CD4-positive, alpha-beta T cell (primary cell): ENCODE results near the gene PTPRM. TPM values are rescaled to one million over a fixed set of nuclear protein-coding genes. Genes with fewer than 3 reads are reported as not detected.

ENCODE experiments used
- ATAC-seq: fragments of 200-7000 bp; cut with Tn5 transposase; one replicate; pipeline ENCODE4 v1.10.0; 2022; ENCODE audit warnings: mild to moderate bottlenecking; ENCODE audit not compliant: poor library complexity
- CTCF ChIA-PET: fragments of 350-600 bp; sonication (Branson Sonifier 250); formaldehyde crosslinking; loops from one replicate; lab custom pipeline; 2021; ENCODE audit warnings: antibody characterized with exemption, inconsistent platforms; lab: Charles Lee
- POLR2A ChIA-PET: fragments of 350-600 bp; sonication (Branson Sonifier 250); formaldehyde crosslinking; loops from one replicate; lab custom pipeline; 2021; ENCODE audit warnings: antibody characterized with exemption, inconsistent platforms; lab: Charles Lee
- DNase-seq, 14 experiments: peaks; one replicate each; pipeline ENCODE4 v3.0.0-alpha.2; 2013 to 2020; ENCODE audit warnings: mixed read lengths in 2 of 14
- H3K27ac ChIP-seq, 2 donors: one replicate each; pipeline versions ENCODE4 v1.5.1 to v1.7.0; 2013; ENCODE audit warnings: low read length in 2 of 2, low read depth in 1 of 2, mild to moderate bottlenecking in 1 of 2
- H3K27me3 ChIP-seq, 2 experiments: 1 replicate in 1 of 2; 2 replicates in 1 of 2; pipeline versions ENCODE4 v1.6.1 to v1.7.0; 2013; ENCODE audit warnings: low read length in 2 of 2, control low read depth in 1 of 2, mild to moderate bottlenecking in 1 of 2, moderate library complexity in 1 of 2; ENCODE audit not compliant: insufficient read depth in 2 of 2, control insufficient read depth in 1 of 2
- H3K36me3 ChIP-seq: one replicate; pipeline ENCODE4 v1.6.1; 2013; ENCODE audit warnings: low read length, control low read depth; ENCODE audit not compliant: insufficient read depth
- H3K4me1 ChIP-seq: one replicate; pipeline ENCODE4 v1.6.1; 2013; ENCODE audit warnings: low read length, control low read depth; ENCODE audit not compliant: insufficient read depth
- H3K4me3 ChIP-seq: one replicate; pipeline ENCODE4 v1.5.1; 2013; ENCODE audit warnings: mild to moderate bottlenecking, low read length, moderate library complexity
- H3K9me3 ChIP-seq, 2 experiments: 1 replicate in 1 of 2; 2 replicates in 1 of 2; pipeline versions ENCODE4 v1.6.1 to v1.7.0; 2013; ENCODE audit warnings: low read length in 2 of 2, mild to moderate bottlenecking in 2 of 2, control low read depth in 1 of 2, moderate library complexity in 1 of 2; ENCODE audit not compliant: control insufficient read depth in 1 of 2, insufficient read depth in 1 of 2
- H3K27ac Mint-ChIP-seq: one replicate; pipeline ENCODE4 v1.8.0; 2020; ENCODE audit warnings: mixed read lengths
- H3K27me3 Mint-ChIP-seq: one replicate; pipeline ENCODE4 v1.8.0; 2021; ENCODE audit warnings: mixed read lengths
- H3K36me3 Mint-ChIP-seq: one replicate; pipeline ENCODE4 v1.8.0; 2021; ENCODE audit warnings: low read depth, mixed read lengths
- H3K4me1 Mint-ChIP-seq: one replicate; pipeline ENCODE4 v1.8.0; 2021; ENCODE audit warnings: low read depth, mixed read lengths
- H3K4me3 Mint-ChIP-seq: one replicate; pipeline ENCODE4 v1.8.0; 2020; ENCODE audit warnings: mild to moderate bottlenecking, mixed read lengths
- H3K9me3 Mint-ChIP-seq: one replicate; pipeline ENCODE4 v1.8.0; 2020; ENCODE audit warnings: mixed read lengths
- intact Hi-C, 2 experiments: fragments of 100-400 bp; cut with DNase I in 1 of 2; cut with micrococcal nuclease in 1 of 2; formaldehyde crosslinking; loops; one replicate each; pipeline versions ENCODE4 v1.15.1 to v1.9.0; 2023 to 2025; cut with DNase I, micrococcal nuclease
- total RNA-seq, 174 experiments: library from RNA in 2 of 174; stranded (reverse) in 2 of 174; gene quantifications; one replicate each; pipeline ENCODE4 v1.2.3 and lab custom pipeline; 2021 to 2026
- TF ChIP-seq, protein P1 (sequence below): fragments of 200-600 bp; IDR thresholded peaks from one replicate; pipeline ENCODE4 v1.8.0; 2022; ENCODE audit warnings: antibody characterized with exemption, mild to moderate bottlenecking

The PTPRM gene
- total RNA-seq, 2 experiments from 2014 or later = 21.7 to 21.9 TPM

DNA sequence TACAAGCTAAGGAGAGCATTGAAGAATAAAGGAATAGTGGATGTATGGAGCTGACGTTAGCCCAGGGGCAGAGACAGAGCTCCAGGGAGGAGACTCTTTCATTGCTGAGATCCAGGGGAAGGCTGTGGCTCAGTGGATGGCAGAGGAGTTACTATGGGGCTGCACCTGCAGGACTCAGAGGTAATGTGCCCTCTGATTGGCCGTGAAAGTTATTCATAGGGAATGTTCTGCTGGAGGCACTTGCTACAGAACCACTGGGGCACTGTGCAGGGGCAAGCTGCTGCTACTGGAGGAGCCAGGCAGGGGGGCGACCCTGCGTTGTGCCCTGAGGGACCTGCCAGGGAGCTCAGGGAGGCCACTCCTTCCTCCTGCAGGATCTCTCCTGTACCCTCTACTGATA, 199.2 kb downstream of the PTPRM start:
- Mint-ChIP-seq H3K27me3 (no peaks in the 10 kb centered on the region), H3K27ac (no peak overlapping the region), H3K4me3 (no peak overlapping the region), H3K4me1 (no peaks in the 10 kb centered on the region), H3K36me3 (no peaks in the 10 kb centered on the region), H3K9me3 (no peaks in the 10 kb centered on the region)
- ChIA-PET POLR2A (no interaction called here), CTCF (no interaction called here)
- Histone ChIP-seq H3K4me1 (no peaks in the 10 kb centered on the region), H3K4me3 (no peak overlapping the region), H3K27me3 (no peaks in the 10 kb centered on the region), H3K9me3 (no peaks in the 10 kb centered on the region), H3K27ac (no peak overlapping the region), H3K36me3 (no peaks in the 10 kb centered on the region)
- DNase-seq = no peak
- intact Hi-C loops = no loop called here
- ATAC-seq = no peak
- TF ChIP-seq, protein P1, sequence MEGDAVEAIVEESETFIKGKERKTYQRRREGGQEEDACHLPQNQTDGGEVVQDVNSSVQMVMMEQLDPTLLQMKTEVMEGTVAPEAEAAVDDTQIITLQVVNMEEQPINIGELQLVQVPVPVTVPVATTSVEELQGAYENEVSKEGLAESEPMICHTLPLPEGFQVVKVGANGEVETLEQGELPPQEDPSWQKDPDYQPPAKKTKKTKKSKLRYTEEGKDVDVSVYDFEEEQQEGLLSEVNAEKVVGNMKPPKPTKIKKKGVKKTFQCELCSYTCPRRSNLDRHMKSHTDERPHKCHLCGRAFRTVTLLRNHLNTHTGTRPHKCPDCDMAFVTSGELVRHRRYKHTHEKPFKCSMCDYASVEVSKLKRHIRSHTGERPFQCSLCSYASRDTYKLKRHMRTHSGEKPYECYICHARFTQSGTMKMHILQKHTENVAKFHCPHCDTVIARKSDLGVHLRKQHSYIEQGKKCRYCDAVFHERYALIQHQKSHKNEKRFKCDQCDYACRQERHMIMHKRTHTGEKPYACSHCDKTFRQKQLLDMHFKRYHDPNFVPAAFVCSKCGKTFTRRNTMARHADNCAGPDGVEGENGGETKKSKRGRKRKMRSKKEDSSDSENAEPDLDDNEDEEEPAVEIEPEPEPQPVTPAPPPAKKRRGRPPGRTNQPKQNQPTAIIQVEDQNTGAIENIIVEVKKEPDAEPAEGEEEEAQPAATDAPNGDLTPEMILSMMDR = no peak

DNA sequence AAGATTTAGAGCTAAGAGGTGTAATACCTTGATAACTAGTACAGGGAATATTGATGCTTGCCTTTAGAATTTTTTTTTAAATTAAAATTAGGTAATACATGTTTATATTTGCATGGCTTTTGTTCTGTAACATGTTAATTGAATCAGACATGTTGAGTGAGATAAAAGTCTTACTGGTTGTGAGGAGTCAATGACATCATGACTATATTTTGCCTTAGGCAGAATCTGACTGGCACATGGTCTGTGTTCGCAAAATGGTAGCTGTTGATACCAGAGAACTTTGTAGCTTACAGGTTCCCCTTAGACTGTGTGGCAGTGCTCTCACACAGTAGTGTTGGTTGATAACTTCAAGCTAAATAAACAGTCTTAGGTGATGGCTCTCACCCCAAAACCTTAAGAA, 199.7 kb downstream of the PTPRM start:
- Mint-ChIP-seq H3K4me3 (no peak overlapping the region), H3K27ac (no peak overlapping the region), H3K4me1 (no peaks in the 10 kb centered on the region), H3K9me3 (no peaks in the 10 kb centered on the region), H3K36me3 (no peaks in the 10 kb centered on the region), H3K27me3 (no peaks in the 10 kb centered on the region)
- ChIA-PET CTCF (no interaction called here), POLR2A (no interaction called here)
- intact Hi-C loops = no loop called here
- ATAC-seq (no peak), DNase-seq (no peak)
- TF ChIP-seq, protein P1 = no peak
- Histone ChIP-seq H3K9me3 (no peaks in the 10 kb centered on the region), H3K27me3 (no peaks in the 10 kb centered on the region), H3K27ac (no peak overlapping the region), H3K4me1 (no peaks in the 10 kb centered on the region), H3K36me3 (no peaks in the 10 kb centered on the region), H3K4me3 (no peak overlapping the region)

DNA sequence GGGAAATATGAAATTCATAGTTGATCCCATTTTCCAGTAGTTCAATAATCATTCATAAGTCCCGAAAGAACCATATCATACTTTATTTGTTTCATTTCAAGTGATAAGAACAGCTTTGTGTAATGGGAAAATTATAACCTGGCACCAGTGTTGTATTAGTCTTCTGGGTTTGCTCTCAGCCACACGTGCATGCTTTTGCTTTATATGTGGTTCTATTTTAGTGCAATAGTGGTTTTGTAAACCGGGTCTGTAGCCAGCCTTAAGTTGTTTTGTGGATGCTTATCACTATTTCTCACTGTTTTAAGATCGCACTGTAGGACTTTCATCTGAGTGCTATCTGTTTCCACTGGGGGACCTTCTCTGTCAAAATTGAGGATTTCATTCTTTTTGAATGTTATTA, 203.8 kb downstream of the PTPRM start:
- Mint-ChIP-seq H3K36me3 (no peaks in the 10 kb centered on the region), H3K27me3 (no peaks in the 10 kb centered on the region), H3K9me3 (no peaks in the 10 kb centered on the region), H3K27ac (no peak overlapping the region), H3K4me1 (no peaks in the 10 kb centered on the region), H3K4me3 (no peak overlapping the region)
- intact Hi-C loops = no loop called here
- Histone ChIP-seq H3K9me3 (peaks cover 0 to 4% of the 10 kb centered on the region in 2 experiments), H3K36me3 (no peaks in the 10 kb centered on the region), H3K4me3 (no peak overlapping the region), H3K27me3 (no peaks in the 10 kb centered on the region), H3K4me1 (no peaks in the 10 kb centered on the region), H3K27ac (no peak overlapping the region)
- TF ChIP-seq, protein P1 = no peak
- ATAC-seq (no peak), DNase-seq (no peak)
- POLR2A ChIA-PET = no interaction called here
- CTCF ChIA-PET = no interaction called here
